Endothelial cell of umbilical vein (primary cell): ENCODE data around the gene XYLB. TPM values are rescaled to one million over a fixed set of nuclear protein-coding genes. Genes with fewer than 3 reads are reported as not detected.

Experiments
- BruUV-seq: library from RNA; stranded (reverse); fragments of 400-500 nt; replicated peaks from 2 replicates; lab custom pipeline; 2021; lab: Mats Ljungman, UMichigan
- CTCF ChIA-PET: fragments of 300-600, 350-600 bp; sonication (Branson Sonifier 250); formaldehyde crosslinking; loops from one replicate; lab custom pipeline; 2021; ENCODE audit warnings: antibody characterized with exemption, inconsistent platforms; lab: Charles Lee
- POLR2A ChIA-PET: fragments of 300-600, 350-600 bp; sonication (Branson Sonifier 250); formaldehyde crosslinking; loops from one replicate; lab custom pipeline; 2021; ENCODE audit warnings: antibody characterized with exemption, inconsistent platforms; lab: Charles Lee
- DNase-seq: peaks from one replicate; pipeline ENCODE4 v3.0.0-alpha.2; 2011; ENCODE audit warnings: low read depth, low spot score
- FAIRE-seq: peaks from 2 replicates; lab custom pipeline; 2011; peaks lifted over from hg19 to GRCh38; lab: Jason Lieb, UNC
- H2AFZ ChIP-seq: 2 replicates; pipeline ENCODE4 v1.6.0; 2012; ENCODE audit warnings: low read depth, low read length, control low read depth, inconsistent platforms
- H3K27ac ChIP-seq: 2 replicates; pipeline ENCODE4 v1.5.1; 2011; ENCODE audit warnings: low read depth, mild to moderate bottlenecking, control low read depth, low read length, moderate library complexity; ENCODE audit not compliant: insufficient read depth
- H3K27me3 ChIP-seq, 2 experiments: 2 replicates each; pipeline versions ENCODE4 v1.6.0 to v1.6.1; 2011; ENCODE audit warnings: low read length in 2 of 2, mixed read lengths in 1 of 2; ENCODE audit not compliant: control insufficient read depth in 2 of 2, insufficient read depth in 2 of 2
- H3K36me3 ChIP-seq, 2 experiments: 2 replicates in 1 of 2; 3 replicates in 1 of 2; pipeline ENCODE4 v1.5.1; 2011; ENCODE audit warnings: low read length in 2 of 2, mild to moderate bottlenecking in 1 of 2, moderate library complexity in 1 of 2; ENCODE audit not compliant: control insufficient read depth in 2 of 2, insufficient read depth in 2 of 2; ENCODE audit errors: extremely low read depth in 1 of 2
- H3K4me1 ChIP-seq: 3 replicates; pipeline ENCODE4 v1.5.1; 2011; ENCODE audit warnings: mild to moderate bottlenecking, low read length; ENCODE audit not compliant: control insufficient read depth, insufficient read depth; ENCODE audit errors: extremely low read depth
- H3K4me2 ChIP-seq: 2 replicates; pipeline ENCODE4 v1.6.1; 2011; ENCODE audit warnings: low read length, control low read depth, mixed read lengths; ENCODE audit not compliant: insufficient read depth
- H3K4me3 ChIP-seq, 3 experiments: fragments of 200-600 bp in 1 of 3; sonication (generic), shearing (Covaris generic) in 1 of 3; replicated peaks in 1 of 3; 2 replicates each; pipeline ENCODE4 v1.5.1; 2011 to 2016; ENCODE audit warnings: control low read depth in 3 of 3, low read length in 3 of 3, mild to moderate bottlenecking in 2 of 3, inconsistent platforms in 1 of 3, low read depth in 1 of 3, moderate library complexity in 1 of 3; ENCODE audit not compliant: insufficient read depth in 1 of 3
- H3K79me2 ChIP-seq: 2 replicates; pipeline ENCODE4 v1.6.0; 2012; ENCODE audit warnings: low read length, inconsistent platforms; ENCODE audit not compliant: control insufficient read depth, insufficient read depth
- H3K9ac ChIP-seq: replicated peaks from 2 replicates; pipeline ENCODE3; 2011; ENCODE audit warnings: low read length, control low read depth; ENCODE audit not compliant: insufficient read depth; ENCODE audit errors: extremely low read depth
- H3K9me1 ChIP-seq: replicated peaks from 3 replicates; pipeline ENCODE4 v1.6.0; 2011; ENCODE audit warnings: mild to moderate bottlenecking, low read length; ENCODE audit not compliant: control insufficient read depth, insufficient read depth; ENCODE audit errors: extremely low read depth
- H3K9me3 ChIP-seq: replicated peaks from 2 replicates; pipeline ENCODE4 v1.5.1; 2012; ENCODE audit warnings: low read length, inconsistent platforms; ENCODE audit not compliant: control insufficient read depth, insufficient read depth
- H4K20me1 ChIP-seq: replicated peaks from 2 replicates; pipeline ENCODE3; 2011; ENCODE audit warnings: mild to moderate bottlenecking, low read length; ENCODE audit not compliant: control insufficient read depth, insufficient read depth; ENCODE audit errors: extremely low read depth
- EZH2 ChIP-seq: IDR thresholded peaks from 2 replicates; pipeline ENCODE4 v1.6.1; 2012; ENCODE audit warnings: borderline replicate concordance, low read depth, mild to moderate bottlenecking, moderate library complexity, low read length, inconsistent platforms; ENCODE audit not compliant: severe bottlenecking
- FOS ChIP-seq: IDR thresholded peaks from 2 replicates; pipeline ENCODE4 v1.6.1; 2011; ENCODE audit warnings: mild to moderate bottlenecking, low read length, moderate library complexity, borderline replicate concordance; ENCODE audit not compliant: insufficient read depth
- GATA2 ChIP-seq: IDR thresholded peaks from 2 replicates; pipeline ENCODE4 v1.7.0; 2011; ENCODE audit warnings: low read depth, mild to moderate bottlenecking, moderate library complexity, mixed read lengths, low read length; ENCODE audit not compliant: insufficient read length, insufficient read depth
- JUN ChIP-seq: IDR thresholded peaks from 2 replicates; pipeline ENCODE4 v1.6.1; 2011; ENCODE audit warnings: borderline replicate concordance, low read depth; ENCODE audit not compliant: insufficient read length, insufficient read depth
- MAX ChIP-seq: IDR thresholded peaks from 2 replicates; pipeline ENCODE4 v1.6.1; 2011; ENCODE audit not compliant: insufficient read depth, insufficient read length
- MYC ChIP-seq: IDR thresholded peaks from one replicate; pipeline ENCODE4 v1.6.1; 2011; ENCODE audit warnings: mild to moderate bottlenecking, low read depth, low read length
- POLR2A ChIP-seq: IDR thresholded peaks from 2 replicates; pipeline ENCODE4 v1.6.1; 2012; ENCODE audit warnings: low read depth, mild to moderate bottlenecking, control low read depth, low read length
- POLR2AphosphoS5 ChIP-seq: IDR thresholded peaks from 2 replicates; pipeline ENCODE4 v1.6.1; 2012; ENCODE audit warnings: low read depth, mild to moderate bottlenecking, control low read depth, low read length, moderate library complexity; ENCODE audit not compliant: insufficient read depth
- dilution Hi-C: fragments of 300-500 bp; cut with MboI; formaldehyde crosslinking; loops from one replicate; pipeline ENCODE4 v1.15.0; 2019; ENCODE audit warnings: low sequenced_read_pairs; ENCODE audit not compliant: extremely low pct_ligation_motif_present
- intact Hi-C: fragments of 100-400 bp; cut with micrococcal nuclease; formaldehyde crosslinking; loops from one replicate; pipeline ENCODE4 v1.10.0; 2022
- polyA plus RNA-seq, 4 experiments: library from polyadenylated mRNA; depleted of rRNA in 3 of 4; stranded (reverse) in 3 of 4; unstranded in 1 of 4; fragments of >200 nt; gene quantifications; 2 replicates each; pipeline versions ENCODE4 v1.2.1 to v1.2.3, GENCODE V29; 2011 to 2012; ENCODE audit warnings: missing spikeins in 1 of 4
- total RNA-seq: library from RNA; stranded (reverse); gene quantifications from 2 replicates; pipeline ENCODE4 v1.2.3, GENCODE V29; 2021
- TF ChIP-seq, protein P1 (sequence below), 2 donors: IDR thresholded peaks; 1 replicate in 1 of 2; 2 replicates in 1 of 2; pipeline ENCODE4 v1.5.1; 2011; ENCODE audit warnings: low read length in 2 of 2, mild to moderate bottlenecking in 2 of 2, moderate library complexity in 2 of 2, control low read depth in 1 of 2, inconsistent platforms in 1 of 2, low read depth in 1 of 2; ENCODE audit not compliant: insufficient read depth in 1 of 2; ENCODE audit errors: extremely low read depth in 1 of 2

XYLB gene
- total and polyA plus RNA-seq, 2 donors (not counting 3 experiments of a cell fraction or from before 2014, with no cell fraction given): 3.7 to 4.3 TPM

GRCh38 chr3:38397320-38397719, 50.7 kb downstream of the XYLB start:
- Histone ChIP-seq H3K4me2 (no peak overlapping the region), H3K79me2 (no peaks in the 10 kb centered on the region), H3K4me3 (no peak overlapping the region), H3K27me3 (no peaks in the 10 kb centered on the region), H3K36me3 (peaks cover 0 to 2% of the 10 kb centered on the region in 2 experiments), H3K4me1 (no peaks in the 10 kb centered on the region), H2AFZ (no peak overlapping the region), H3K27ac (no peak overlapping the region), H3K9me3 (no peaks in the 10 kb centered on the region), H3K9me1 (no peaks in the 10 kb centered on the region), H4K20me1 (no peaks in the 10 kb centered on the region), H3K9ac (no peak overlapping the region)
- intact Hi-C loops (no loop called here), dilution Hi-C loops (no loop called here)
- peak; percentile 38 for DNase-seq
- TF ChIP-seq EZH2: no peak
- TF ChIP-seq POLR2AphosphoS5: no peak
- no peak for TF ChIP-seq MYC
- no peak for TF ChIP-seq POLR2A
- TF ChIP-seq, protein P1, sequence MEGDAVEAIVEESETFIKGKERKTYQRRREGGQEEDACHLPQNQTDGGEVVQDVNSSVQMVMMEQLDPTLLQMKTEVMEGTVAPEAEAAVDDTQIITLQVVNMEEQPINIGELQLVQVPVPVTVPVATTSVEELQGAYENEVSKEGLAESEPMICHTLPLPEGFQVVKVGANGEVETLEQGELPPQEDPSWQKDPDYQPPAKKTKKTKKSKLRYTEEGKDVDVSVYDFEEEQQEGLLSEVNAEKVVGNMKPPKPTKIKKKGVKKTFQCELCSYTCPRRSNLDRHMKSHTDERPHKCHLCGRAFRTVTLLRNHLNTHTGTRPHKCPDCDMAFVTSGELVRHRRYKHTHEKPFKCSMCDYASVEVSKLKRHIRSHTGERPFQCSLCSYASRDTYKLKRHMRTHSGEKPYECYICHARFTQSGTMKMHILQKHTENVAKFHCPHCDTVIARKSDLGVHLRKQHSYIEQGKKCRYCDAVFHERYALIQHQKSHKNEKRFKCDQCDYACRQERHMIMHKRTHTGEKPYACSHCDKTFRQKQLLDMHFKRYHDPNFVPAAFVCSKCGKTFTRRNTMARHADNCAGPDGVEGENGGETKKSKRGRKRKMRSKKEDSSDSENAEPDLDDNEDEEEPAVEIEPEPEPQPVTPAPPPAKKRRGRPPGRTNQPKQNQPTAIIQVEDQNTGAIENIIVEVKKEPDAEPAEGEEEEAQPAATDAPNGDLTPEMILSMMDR (IDR thresholded peaks at IDR 0.05; ENCODE audit: extremely low read depth in 1 of 2, insufficient read depth in 1 of 2, low read depth in 1 of 2, low read length in 2 of 2): no peak
- no peak for TF ChIP-seq MAX
- TF ChIP-seq GATA2: no peak
- no peak for TF ChIP-seq FOS
- no peak for TF ChIP-seq JUN
- BruUV-seq: no TSS peak
- ChIA-PET POLR2A (no interaction called here), CTCF (interaction anchor here (0.9 to 1.9 kb wide), 3 partner anchors 32 to 258 kb away, joined by 3 to 7 read pairs (median 3); partner anchors contain the start of gene XYLB)
- no peak for FAIRE-seq
